HG03103 (cell line): Measurements from ENCODE around the gene CYBB.

Experiments
- ATAC-seq: cut with Tn5 transposase; IDR thresholded peaks from one replicate; pipeline ENCODE4 v1.9.1; 2021; ENCODE audit warnings: low read depth; ENCODE audit not compliant: unreplicated experiment

The CYBB gene

DNA sequence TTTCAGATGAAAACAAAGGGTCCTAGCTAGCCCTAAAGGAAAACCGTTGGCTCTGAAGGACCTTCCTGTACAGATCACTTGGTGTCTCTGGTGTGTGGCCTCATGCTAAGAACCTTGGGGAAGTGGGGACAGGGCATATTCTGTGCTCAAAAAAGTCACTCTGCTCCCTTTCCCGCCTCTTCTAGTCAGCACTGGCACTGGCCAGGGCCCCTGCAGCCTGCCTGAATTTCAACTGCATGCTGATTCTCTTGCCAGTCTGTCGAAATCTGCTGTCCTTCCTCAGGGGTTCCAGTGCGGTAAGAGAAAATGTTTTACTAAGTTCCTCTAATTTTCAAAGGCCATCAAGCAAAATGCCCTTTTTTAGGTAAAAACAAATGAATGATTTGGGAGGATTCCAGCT, 3.4 kb downstream of the CYBB start:
- ATAC-seq = no peak

GRCh38 chrX:37785569-37785968, 5.7 kb downstream of the CYBB start:
- ATAC-seq = no peak

DNA sequence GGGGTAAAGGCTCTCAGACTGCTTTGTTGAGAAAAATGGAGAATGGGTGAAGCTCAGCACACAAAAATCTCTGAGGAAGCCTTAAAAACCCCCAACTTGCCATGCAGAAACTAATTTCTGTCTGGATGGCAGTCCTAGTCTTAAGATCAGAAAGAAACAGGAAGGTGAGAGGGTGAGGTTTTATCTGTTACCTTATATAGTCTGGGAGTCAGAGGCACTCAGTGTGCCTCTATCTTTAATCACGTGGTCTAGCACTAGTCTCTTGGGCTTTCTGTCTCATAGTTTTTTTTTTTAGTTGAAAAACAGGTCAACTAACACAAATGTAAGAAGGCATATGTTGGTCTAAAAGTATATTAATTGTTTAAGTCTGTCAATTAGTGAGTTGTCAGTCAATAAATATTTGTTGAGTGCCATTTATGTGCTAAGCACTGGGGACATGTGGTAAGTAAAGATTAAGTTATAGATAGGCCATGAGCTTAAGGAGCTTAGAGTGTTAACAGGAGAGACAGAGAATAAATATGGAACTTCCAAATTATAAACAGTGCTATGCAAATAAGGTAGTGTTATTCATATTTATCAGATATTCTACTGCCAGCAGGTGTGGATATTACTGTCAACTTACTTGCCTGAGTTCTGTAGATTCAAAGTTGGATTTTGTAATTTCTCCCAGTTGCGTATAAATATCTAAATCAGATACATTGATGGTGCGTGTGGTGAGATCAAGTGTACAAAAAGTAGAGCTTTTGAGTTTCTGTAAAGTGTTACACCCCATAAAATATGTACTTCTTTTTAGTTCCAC, 7.0 kb downstream of the CYBB start:
- peak; percentile 75 for ATAC-seq

- peak; percentile 57 for ATAC-seq
Measured at GRCh38 chrX:37787423-37787869, 7.6 kb downstream of the CYBB start.

DNA sequence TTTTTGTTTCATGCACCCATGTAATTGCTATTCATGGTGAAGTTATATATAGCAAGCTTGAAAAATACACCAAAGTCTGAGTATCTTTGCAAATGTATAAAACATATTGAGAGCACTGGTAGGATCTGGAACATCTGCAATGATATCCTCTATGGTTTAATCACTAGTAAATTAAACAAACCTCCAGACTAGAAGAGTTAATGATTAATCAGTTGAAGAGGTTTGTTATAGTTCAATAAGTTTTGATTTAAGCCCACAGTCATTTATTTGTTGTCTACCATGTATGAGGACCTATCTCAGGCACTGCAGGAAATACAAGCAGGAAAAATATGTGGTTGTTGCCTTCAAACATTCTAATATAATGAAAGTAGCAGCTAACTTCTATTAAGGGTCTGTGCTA, 16.5 kb downstream of the CYBB start:
- no peak for ATAC-seq

- peak; percentile 58 for ATAC-seq
Measured at GRCh38 chrX:37796805-37797204, 16.9 kb downstream of the CYBB start.

- ATAC-seq = no peak
Measured at GRCh38 chrX:37799936-37800335, 20.1 kb downstream of the CYBB start.

- no peak for ATAC-seq
Measured at GRCh38 chrX:37800717-37801116, 20.9 kb downstream of the CYBB start.

DNA sequence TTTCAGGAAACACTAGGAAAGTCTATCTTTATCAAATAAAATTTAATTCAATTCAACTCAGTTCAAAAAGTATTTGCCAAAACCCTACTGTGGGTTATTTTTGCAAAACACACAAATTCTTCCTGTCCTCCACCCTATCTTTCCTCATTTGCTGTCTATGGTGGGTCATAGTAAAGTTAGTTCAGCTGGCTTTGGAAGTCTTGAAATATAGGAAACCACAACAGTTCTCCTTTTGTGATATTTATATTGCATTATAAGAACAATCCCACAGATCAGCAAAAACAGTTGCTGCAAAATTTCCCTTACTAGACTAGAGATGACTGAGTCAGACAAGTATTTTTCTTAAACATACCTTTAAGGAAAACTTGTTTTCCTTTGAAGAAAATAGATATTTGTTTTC, 22.2 kb downstream of the CYBB start:
- no peak for ATAC-seq

GRCh38 chrX:37803057-37803456, 23.2 kb downstream of the CYBB start:
- ATAC-seq = no peak

- no peak for ATAC-seq
Measured at GRCh38 chrX:37809970-37810369, 30.1 kb downstream of the CYBB start.

DNA sequence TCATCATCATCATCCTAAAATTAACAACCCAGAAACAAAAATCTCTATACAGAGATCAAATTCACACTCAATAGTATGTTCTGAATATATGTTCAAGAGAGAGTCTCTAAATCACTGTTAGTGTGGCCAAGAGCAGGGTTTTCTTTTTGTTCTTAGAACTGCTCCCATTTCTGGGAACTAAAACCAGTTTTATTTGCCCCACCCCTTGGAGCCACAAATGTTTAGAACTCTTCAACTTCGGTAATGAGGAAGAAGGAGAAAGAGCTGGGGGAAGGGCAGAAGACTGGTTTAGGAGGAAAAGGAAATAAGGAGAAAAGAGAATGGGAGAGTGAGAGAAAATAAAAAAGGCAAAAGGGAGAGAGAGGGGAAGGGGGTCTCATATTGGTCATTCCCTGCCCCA, 32.3 kb downstream of the CYBB start:
- no peak for ATAC-seq

- no peak for ATAC-seq
Measured at GRCh38 chrX:37813570-37813969, 33.7 kb downstream of the CYBB start.

GRCh38 chrX:37815366-37815765, 35.5 kb downstream of the CYBB start:
- no peak for ATAC-seq

GRCh38 chrX:37816766-37817165, 36.9 kb downstream of the CYBB start:
- ATAC-seq = no peak

- no peak for ATAC-seq
Measured at GRCh38 chrX:37817176-37817575, 37.3 kb downstream of the CYBB start.

DNA sequence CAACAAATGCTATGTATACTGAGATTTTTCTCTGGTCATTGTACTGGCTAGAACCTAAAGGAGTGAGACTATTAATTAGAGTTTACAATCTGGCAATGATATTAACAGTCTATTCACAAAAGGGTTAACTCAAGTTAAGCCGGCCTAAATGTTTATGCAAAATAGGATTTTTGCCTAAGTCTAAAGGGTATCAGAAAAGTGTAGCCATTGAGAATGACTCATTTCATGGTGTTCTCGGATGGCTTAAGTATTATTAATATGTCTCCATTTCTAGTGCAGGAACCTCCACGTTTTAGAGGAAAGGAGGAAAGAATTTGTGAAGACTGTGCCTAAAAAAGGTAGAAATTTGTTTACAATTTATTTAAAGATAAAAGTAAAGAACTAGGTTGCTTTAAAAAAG, 37.7 kb downstream of the CYBB start:
- ATAC-seq = peak; percentile 44

DNA sequence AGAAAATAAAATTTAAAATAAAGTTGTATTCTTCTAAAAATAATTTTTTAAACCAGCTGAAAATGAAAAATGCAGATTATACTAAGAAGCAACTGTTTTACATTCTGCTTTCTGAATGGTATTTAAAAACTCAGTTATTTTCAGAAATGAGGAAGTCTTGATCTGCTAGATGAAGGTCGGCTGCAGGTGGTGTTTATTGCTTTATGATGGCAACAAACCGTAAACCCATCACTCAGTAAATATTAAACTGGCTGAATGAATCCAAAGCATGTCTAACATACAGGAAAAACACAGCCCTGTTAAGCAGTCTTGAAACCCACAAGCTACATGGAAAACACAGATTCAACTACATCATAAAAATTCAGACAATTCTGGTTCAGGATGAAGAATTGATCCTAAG, 38.2 kb downstream of the CYBB start:
- ATAC-seq = peak; percentile 47

DNA sequence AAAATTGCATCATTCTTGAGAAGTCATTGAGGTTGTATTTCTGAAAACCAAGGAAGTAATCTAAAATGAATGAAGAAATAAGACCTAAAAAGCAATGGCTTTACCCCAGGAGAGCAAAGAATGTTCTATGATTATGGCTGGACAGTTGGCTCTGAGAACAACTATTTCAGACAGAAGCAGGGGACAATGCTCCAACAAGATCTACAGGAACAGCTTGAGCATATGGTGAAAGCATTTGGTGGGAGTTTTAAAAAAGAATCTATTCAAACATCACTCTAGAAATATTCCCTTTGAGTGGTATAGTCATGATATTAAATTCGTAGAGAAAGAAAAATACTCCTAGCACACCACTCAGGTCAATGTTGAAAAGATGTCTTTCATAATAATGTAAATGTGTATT, 40.8 kb downstream of the CYBB start:
- ATAC-seq = no peak

GRCh38 chrX:37824491-37825214, 44.8 kb downstream of the CYBB start:
- ATAC-seq = no peak

DNA sequence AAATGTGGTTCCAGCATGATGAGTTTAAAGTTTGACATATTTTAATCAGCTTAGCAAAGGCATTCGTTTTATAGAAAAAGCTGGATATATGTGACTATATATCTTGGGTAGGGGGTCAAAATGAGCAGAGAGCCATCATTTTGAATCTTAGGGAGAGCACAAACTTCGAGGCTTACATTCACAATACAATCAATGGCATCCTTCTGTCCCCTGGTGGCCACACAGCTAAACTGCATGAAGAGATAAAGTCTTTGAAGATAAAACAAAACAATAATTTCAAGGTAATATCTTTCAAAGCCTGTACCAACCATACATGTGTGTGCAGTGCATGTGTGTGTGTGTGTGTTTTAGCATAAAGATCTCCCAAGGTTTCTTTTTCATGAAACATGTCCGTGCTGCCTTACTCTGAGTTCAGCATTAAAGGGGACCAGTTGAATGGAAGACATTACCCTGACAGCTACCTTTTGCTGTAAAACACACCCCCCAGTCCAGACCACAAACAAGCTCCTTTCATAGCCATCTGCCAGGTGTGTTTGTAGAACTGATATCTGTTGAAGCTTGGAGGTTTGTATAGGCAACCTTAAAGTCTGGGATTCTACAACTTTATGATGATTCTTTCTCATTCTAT, 45.5 kb downstream of the CYBB start:
- ATAC-seq = no peak

- no peak for ATAC-seq
Measured at GRCh38 chrX:37829721-37830120, 49.9 kb downstream of the CYBB start.
